NOMO-1 treated with dmso at 0.1 percent for 144 hours (cell line): ENCODE results near the gene SCGB3A2.

Source experiments
- DNase-seq: peaks from one replicate; lab custom pipeline; 2025; ENCODE audit not compliant: unreplicated experiment; lab: John Stamatoyannopoulos, UW

SCGB3A2 gene, protein sequence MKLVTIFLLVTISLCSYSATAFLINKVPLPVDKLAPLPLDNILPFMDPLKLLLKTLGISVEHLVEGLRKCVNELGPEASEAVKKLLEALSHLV

DNA sequence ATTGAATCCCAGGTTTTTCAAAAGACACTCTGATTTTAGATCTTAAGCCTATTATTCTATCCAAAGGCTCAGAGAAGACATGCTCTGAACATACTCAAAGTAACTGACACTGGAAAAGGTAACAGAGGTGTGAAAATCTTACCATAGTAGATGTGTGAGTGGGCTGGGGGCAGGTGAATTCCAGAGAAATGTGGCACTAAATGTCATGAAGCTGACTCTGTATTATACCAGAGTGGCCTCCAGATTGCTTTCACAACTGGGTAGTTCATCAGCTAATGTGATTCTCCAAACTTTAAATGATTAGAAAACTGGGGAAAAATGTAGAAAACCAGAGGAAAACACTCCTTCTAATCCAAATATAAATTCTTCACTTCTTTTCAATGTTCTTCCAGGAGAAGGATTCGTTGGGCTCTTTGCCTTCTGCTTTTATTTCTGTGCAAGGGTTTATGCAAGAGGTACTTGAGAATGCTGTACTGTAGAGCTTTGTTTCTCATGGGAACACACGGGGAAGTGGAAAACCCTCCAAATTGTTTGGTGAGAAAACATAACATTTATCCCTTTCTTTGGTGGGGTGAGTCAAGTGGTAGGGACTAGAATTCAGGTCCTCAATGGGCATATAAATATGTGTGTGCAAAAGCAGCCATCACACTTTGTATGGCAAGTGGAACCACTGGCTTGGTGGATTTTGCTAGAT lies at the start of gene SCGB3A2:
Gene SCGB3A2 (plus strand): TSS at position 646 of the 694 bp plus-strand sequence. CDS start 93 bp downstream, outside the sequence.
- no peak for DNase-seq

DNA sequence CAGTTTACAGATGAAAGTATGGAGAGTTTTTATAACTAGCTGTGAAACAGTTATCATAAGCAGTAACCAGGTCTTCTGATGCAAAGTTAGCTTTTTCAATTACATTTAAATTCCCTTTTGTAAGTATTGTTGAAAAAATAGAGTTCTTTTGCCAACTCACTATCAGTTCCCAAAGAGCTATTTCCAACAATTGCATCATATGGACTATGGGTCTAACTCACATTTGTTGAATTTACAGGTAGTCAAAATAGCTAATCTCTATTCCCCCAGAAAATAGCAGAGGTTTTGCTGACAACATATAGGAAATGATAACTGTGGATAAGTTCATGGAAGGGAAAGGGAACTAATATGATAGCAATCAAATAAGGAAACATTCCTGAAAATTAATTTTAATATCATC lies 48.5 kb upstream of the SCGB3A2 start:
- no peak for DNase-seq

DNA sequence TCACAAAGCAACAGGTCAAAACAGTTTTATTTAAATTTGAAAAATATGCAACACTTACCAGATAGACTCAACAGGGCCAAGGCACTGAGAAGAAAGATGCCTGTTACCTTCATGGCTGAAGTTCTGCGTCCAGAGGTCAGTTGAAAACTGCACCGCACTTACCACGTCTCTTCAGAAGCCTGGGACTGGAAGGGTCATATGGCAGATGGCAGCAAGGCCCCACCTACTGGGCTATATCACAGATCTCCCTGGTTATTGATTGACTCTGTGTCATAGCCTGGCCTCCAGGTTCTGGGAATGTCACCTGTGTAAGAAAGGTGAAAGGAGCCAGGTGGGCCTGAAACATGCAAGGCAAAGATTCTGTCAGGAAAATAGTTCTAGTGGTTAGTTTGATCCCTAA lies 47.0 kb upstream of the SCGB3A2 start, which contains the start of gene SPINK1:
Gene SPINK1 (minus strand): TSS at position 207 of the 400 bp plus-strand sequence. CDS start 94 bp downstream, at position 113.
- no peak for DNase-seq

DNA sequence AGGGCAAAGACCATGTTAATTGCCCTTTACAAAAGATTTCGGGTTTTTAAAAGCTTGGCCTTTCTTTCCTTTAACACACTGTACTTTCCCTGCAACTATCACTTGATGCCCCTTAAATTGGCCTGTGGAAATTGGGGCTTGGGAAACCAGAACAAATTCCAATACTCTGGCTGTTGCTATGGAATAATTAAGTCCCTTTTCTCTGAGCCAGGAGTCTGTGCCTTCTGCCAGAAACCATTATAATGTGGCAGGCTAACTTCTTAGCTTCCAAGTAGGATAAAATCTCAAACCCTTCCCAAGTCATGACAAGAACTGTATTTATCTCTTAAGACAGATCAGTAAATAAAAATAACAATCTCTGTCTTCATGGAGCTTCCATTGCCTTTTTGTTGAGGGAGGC lies 46.0 kb upstream of the SCGB3A2 start:
- no peak for DNase-seq

DNA sequence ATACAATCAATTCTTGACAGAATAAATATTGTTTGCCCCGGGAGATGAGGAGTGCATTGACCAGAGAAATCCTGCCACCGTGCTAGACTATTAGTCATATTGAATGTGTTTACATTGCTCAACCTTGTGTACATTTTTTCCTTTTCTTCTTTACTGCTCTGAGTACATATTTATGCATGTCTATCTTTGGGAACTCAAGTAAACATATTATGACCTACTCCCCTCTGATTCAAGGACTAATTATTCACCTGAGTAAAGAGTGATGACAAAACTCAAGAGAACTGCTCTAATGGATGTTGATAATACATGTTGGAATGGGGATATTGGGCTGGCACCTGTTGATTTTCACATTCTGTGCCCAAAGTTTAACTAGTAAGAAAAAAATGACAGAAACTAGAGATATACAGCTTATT lies 43.1 kb upstream of the SCGB3A2 start:
- no peak for DNase-seq

DNA sequence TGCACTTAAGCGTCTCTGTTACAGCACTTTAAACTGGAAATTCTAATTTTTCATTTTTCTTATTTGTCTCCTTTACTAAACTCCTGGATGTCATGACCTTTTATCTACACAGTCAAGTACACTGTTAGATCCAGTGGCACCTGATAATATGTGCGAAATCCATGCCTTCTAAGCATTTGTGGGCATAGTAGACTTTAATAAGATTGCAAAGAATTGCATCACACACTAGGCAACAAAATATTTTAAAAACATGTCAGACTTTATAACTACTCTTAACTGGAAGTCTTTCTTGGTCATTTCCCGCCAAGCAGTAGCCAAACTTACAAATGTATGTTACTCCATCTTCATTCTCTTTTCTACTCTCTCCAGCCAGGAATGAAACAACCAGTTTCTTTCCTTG lies 42.1 kb upstream of the SCGB3A2 start:
- DNase-seq: no peak

DNA sequence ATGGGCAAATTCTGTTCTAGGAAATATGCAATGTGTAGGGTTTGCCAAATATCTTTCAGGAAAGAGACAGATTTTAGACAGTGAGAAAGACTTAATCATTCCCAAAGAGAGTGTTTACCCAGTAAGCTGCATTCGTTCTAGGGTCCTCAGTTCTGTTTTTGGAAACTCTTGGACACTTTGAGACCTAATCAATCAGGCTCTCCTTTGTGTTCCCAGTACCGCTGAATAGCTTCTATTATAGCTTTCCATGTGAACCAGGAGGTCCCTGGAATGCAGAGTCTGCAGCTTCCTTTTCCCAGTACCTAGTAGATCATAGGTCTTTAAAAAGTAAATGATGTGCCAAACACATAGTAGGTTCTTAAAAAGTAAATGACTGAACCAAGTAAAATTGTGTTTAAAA lies 35.6 kb upstream of the SCGB3A2 start:
- no peak for DNase-seq

DNA sequence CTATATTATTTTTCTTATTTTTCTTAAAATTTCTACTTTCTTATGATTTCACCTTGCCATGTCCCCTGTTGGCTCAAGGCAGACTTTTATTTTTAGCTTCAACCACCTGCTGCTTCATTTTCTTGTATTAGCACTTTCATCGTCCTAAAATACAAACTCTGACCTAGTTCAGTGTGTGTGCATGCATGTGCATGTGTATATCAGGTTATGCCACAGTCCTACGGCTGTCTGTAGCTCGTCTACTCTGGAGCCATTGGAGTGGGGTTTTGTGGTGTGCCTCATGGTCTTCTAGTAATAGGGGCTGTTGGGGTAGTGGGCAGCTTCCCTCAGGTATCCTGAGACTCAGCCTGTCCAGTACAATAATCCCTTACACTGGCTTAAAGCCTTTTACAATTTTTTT lies 33.7 kb upstream of the SCGB3A2 start:
- no peak for DNase-seq

DNA sequence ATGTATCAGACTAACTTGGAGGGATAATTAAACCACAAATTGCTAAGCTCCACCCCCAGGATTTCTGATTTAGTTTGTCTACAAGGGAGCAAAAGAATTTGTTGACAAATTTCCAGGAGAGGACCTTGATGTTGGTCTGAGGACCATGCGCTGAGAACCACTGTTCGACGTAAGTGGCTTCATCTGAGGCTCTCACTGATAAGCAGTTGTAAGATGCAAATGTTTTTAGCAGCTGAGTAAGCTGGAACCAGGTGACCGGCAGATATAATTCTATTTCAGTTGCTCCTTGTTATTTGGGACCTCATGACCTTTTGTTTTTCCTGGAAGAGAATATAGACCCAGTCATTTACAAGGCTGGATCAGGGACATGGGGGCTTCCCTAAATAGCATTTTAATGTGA lies 32.9 kb upstream of the SCGB3A2 start:
- no peak for DNase-seq

DNA sequence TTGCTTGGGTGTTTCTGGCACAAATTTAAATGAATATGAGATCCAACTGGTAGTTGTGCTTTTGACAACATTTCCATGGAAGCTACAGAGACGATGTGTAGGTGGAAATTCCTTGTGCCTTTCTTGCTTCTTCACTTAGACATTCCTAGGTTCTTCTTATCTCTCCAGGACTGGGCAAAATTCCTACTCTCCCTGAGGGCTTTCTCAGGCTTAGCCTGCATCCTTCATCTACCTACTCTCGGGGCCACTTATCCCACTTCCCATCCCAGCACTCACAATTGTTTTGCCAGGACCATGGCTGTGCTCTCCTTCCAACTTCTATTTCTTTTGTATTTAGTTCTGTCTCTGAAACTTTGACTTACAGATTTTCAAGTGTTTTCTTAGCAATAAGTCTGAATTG lies 29.3 kb upstream of the SCGB3A2 start:
- no peak for DNase-seq

DNA sequence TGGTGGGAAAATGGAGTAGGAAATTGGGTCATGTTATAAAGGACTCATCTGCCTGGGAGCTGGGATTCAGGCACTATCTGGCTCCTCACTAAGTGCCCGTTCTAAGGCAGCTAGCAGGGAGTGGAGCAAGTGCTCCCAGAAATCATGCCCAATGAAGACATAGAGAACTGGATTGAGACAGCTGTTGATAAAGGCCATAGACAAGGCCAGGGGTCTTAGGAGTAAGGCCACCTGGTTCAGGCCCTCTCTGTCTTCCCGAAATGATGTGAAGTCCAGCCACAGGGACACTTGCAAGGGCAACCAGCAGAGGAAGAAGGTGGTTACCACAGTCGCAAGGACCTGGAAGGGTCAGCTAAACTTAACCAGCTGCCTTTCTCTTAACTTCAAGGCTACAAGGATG lies 26.9 kb upstream of the SCGB3A2 start:
- DNase-seq: no peak

DNA sequence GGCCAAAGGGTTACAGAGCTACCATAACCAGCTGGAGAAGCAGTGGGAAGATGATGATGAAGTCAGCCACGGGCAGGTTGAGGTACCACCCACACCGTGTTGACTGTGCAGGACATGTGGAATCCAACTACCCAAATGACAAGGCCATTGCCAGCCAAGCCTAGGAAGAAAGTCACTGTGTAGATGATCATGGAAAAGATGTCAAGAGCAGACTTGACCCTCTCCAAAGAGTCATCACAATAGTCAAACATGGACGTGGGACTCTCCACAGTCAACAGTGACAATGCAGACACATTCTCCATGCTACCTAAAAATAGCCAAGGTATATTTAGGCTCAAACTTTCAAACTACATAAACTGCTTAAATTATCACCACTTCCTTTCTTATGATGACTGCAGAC lies 26.1 kb upstream of the SCGB3A2 start:
- no peak for DNase-seq

DNA sequence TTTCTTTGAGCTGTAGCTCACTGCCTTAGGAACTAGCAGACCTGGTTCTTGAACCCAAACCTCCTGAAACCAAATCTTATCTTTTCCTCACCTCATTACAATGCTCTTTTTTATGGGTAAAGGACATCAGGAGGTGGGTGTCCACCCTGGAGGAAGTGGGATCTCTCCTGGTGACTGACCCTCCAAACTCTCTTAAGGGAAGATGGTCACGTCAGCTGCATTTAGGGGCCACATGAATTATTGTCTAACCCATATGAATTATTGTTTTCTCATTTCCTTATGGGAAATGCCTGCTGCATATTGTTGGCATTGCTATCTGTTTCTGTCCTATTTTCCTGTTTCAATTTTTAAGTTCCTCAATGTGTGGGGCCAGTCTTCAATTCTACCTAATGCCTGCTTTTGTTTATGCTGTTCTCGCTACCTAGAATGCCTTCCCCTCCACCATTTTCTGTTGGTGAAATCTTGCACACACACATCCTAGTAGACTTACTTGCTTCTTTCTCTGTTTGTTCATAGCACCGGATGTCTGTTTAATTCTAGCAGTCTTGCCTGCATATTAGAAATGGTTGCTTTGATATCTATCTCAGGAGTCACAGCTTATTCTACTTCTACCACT lies 25.0 kb upstream of the SCGB3A2 start:
- DNase-seq: no peak

DNA sequence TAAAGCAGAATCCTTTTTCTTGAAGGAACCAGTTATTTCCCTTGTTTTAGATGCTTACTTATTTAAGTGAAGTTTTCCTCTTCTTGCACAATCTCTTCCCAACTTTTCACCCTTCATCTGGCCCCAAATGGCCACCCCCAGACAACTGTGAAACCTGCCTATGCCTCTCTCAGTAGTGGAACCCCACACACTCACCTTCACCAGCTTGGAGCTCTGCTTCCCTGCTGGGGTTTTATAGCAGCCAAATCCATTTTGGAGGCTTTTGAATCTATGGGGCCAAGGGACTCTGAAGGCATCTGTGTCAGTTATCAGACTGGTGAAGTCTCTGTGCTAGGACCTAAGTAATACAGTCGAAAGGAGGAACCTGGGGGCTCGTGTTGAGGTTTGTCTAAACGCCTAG lies 24.2 kb upstream of the SCGB3A2 start:
- DNase-seq: no peak

DNA sequence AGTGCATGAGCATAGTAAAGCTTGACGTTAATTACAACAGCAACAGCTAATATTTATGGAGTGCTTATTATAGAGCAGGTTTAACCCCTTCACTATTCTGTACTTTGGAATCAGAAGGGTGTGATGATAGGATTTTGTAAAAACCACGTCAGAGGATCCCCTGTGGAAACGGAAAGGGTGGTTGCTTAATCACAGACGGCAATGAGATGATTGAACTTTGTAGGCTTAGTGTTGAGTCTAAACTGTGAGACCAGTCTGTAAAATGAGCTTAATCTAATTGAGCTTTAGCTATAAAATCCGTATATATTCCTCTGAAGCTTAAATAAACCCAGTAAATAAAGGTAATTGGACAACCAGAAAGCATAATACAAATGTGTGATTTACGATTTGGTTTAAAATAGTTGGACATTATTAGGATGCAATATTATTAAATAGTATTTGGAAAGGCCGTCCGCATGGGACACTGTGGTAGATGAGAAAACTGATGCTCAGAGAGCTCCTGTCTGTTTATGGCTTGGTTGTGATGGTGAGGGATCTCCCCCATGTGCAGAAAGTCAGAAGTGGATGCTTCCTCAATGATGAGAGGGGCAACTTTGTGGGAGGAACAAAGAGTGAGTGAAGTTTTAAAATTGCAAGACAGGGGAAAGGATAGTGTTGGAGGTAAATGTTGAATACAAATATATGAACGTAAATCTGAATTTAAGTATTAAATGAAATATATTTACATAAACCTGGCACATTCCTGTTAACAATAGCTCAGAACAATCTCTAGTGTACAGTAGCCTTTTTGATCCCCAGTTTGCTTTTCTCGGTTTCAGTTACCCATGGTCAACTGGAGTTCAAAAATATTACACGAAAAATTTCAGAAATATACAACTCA lies 23.4 kb upstream of the SCGB3A2 start:
- DNase-seq: no peak

DNA sequence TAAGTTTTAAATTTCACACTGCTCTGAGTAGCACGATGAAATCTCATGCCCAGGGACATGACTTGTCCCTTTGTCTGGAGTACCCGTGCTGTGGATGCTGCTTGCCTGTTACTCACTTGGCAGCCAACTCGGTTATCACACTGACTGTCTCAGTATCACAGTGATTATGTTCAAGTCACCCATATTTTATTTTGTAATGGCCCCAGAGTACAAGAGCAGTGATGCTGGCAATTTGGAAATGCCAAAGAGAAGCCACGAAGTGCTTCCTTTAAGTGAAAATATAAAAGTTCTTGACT lies 22.8 kb upstream of the SCGB3A2 start:
- no peak for DNase-seq

DNA sequence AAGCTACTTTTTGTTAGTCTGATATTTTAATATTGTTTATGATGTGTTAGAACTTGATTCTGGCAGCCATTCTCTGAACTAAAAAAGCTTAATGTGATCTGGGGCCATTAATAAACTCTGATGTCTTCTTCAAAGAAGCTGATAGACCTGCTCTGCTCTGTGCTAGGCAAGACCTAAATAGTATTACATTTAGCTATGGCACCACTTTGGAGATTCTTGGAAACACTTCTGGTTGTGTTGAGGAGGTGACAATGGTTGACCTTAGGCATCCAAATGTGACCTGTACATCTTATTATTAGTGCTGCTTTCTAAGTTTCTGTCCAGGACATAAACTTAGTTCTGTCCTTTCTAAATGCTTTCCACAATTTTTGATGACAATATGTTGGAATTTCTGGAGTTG lies 21.7 kb upstream of the SCGB3A2 start:
- DNase-seq: no peak

DNA sequence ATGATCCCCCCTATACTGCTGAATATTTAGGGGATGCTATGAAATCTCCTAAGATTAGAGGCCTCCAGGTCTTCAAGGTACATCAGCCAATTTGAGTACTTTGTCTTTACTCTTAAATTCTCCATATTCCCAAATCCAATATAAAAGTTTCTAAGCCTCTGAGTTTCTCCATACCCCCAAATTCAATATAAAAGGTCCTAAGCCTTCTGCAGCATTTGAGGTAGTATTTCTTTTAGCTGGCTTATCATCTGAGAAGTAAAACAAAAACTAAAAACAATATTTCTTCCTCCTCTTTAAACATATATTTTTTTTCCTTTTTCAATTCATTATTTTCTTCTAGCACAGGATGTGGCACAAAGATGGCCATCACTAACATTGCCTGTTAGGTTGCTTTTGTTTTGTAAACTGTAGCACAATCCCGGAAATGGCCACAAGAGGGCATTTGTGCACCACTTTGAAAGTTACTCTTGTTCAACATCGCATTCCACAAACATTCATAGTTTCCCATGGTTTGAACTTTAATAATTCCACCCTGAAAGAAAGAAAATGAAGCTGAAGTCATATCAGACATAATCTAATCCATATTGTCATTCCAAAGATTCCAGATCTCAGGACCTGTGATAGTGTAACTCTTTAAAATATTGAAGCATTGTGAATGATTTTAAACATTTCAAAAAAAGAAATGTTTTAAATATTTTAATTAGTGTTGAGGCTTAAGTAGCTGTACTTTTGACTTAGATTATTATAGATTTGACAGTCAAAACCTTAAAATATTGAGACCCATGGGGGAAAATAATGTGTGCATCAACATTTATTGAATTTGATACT lies 21.0 kb upstream of the SCGB3A2 start:
- no peak for DNase-seq

DNA sequence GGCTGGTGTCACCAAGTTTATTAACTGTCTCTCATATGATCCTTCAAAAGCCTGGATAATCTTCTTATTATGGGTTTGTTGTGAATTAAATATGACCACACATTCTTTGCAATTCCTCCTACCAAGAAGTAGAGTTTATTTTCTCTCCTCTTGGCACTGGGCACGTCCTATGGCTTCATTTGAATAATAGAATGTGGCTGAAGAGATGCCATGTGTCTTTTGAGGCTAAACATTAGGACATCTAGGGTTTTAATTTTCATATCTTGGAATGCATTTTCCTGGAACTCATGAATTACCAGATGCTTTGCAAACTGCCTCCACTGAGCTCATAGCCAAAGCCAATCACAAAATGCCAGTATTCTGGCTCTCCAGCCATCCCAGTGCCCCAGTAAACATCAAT lies 19.9 kb upstream of the SCGB3A2 start:
- no peak for DNase-seq

DNA sequence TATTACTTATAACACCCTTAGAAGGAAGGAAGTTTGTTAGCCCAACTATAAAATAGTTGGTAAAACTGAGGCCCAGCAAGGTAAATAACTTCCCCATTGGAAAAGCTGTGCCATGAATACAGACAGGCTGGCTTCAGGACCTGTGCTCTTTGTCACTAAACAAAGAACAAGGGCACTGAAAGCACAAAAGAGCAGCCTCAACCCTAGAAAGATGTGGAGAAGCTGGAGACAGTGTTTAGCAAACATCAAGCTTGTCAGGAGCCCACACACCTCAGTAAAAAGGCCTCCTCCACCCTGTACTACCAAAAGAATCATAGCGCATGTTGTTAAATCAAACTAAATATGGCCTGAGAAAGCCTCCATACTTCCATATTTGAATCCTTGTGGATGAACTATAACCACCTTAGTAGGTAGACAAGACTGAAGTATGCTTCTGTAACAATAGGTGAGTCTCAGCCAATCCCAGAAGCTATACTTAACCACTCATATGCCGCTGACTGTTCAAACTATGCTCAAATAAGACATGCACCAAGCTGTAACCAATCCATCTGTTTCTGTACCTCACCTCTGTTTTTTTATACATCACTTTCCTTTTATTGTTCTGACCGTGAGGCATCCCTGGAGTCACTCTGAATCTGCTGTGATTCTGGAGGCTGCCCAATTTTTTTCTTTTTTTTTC lies 18.4 kb upstream of the SCGB3A2 start:
- no peak for DNase-seq

DNA sequence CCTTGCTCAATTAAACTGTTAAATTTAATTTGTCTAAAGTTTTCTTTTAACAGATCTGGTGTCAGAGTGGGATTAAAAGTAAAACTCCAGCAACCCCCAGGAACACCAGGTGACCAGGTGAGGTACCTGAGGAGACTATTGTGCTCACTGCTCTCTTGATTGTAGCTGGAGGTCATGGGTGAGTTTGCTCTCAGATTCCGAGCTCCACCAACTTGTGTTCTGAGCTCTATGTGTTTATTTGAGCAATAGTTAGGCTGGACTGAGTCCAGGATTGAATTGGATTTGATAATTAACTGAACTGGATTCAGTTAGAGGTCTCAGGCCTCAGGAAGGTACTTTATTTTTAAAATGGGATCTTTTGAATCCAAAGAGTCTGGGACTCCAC lies 17.9 kb upstream of the SCGB3A2 start:
- DNase-seq: no peak
